PC-3 (cell line): ENCODE results near the gene LDHAL6B.

Experiments used
- EZH2 ChIP-seq: fragments of 300-600 bp; sonication (generic); IDR thresholded peaks from one replicate; pipeline ENCODE4 v1.6.1; 2017; ENCODE audit warnings: antibody characterized with exemption, mild to moderate bottlenecking, low read length; ENCODE audit not compliant: unreplicated experiment
- TF ChIP-seq, protein P1 (sequence below): fragments of 300-600 bp; sonication (generic); conservative IDR thresholded peaks from 2 replicates; pipeline ENCODE4 v1.5.1; 2017; ENCODE audit warnings: antibody characterized with exemption, low read depth, mild to moderate bottlenecking, low read length

DNA sequence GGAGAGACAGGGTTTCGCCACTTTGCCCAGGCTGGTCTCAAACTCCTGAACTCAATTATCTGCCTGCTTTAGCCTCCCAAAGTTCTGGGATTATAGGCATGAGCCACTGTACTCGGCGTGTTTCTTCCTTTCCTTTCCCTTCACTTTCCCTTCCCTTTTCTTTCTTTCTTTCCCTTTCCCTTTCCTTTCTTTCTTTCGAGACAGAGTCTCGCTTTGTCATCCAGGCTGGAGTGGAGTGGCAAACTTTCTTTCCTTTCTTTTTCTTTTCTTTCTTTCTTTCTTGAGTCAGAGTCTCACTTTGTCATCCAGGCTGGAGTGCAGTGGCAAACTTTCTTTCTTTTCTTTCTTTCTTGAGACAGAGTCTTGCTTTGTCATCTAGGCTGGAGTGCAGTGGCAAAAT is 17.4 kb upstream of the LDHAL6B start:
- TF ChIP-seq, protein P1, sequence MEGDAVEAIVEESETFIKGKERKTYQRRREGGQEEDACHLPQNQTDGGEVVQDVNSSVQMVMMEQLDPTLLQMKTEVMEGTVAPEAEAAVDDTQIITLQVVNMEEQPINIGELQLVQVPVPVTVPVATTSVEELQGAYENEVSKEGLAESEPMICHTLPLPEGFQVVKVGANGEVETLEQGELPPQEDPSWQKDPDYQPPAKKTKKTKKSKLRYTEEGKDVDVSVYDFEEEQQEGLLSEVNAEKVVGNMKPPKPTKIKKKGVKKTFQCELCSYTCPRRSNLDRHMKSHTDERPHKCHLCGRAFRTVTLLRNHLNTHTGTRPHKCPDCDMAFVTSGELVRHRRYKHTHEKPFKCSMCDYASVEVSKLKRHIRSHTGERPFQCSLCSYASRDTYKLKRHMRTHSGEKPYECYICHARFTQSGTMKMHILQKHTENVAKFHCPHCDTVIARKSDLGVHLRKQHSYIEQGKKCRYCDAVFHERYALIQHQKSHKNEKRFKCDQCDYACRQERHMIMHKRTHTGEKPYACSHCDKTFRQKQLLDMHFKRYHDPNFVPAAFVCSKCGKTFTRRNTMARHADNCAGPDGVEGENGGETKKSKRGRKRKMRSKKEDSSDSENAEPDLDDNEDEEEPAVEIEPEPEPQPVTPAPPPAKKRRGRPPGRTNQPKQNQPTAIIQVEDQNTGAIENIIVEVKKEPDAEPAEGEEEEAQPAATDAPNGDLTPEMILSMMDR = no peak
- no peak for TF ChIP-seq EZH2
